ENCODE data around the gene CHML.

Gene CHML

GRCh38 chr1:241637604-241638003, 2.6 kb downstream of the CHML start:
- DNase-seq (ENCODE audit: low read depth, low spot score) = no peak
- no peak for TF ChIP-seq CTCF (IDR thresholded peaks at IDR 0.05; ENCODE audit: insufficient read depth, low read length, missing control alignments)
- ChIA-PET CTCF (interaction anchor here (0.8 to 1.0 kb wide), 3 partner anchors 10 to 16 kb away, joined by 3 to 4 read pairs (median 4); no protein-coding TSS in a partner anchor), POLR2A (no interaction called here)
- H3K4me3 ChIP-seq (ENCODE audit: low read depth, low read length) = no peak overlapping the region

GRCh38 chr1:241637046-241637590, 3.1 kb downstream of the CHML start:
- TF ChIP-seq CTCF (IDR thresholded peaks at IDR 0.05; ENCODE audit: insufficient read depth, low read length, missing control alignments) = no peak
- DNase-seq (ENCODE audit: low read depth, low spot score) = no peak
- ChIA-PET CTCF (interaction anchor here (0.8 to 1.4 kb wide), 5 partner anchors 9 to 26 kb away, joined by 3 to 8 read pairs (median 4); no protein-coding TSS in a partner anchor), POLR2A (no interaction called here)
- H3K4me3 ChIP-seq (ENCODE audit: low read depth, low read length) = no peak overlapping the region

GRCh38 chr1:241636291-241636690, 3.9 kb downstream of the CHML start:
- CTCF ChIA-PET = interaction anchor here (1.0 to 1.4 kb wide), 4 partner anchors 9 to 25 kb away, joined by 3 to 8 read pairs (median 5); no protein-coding TSS in a partner anchor
- no peak overlapping the region for H3K4me3 ChIP-seq (ENCODE audit: low read depth, low read length)
- POLR2A ChIA-PET = no interaction called here
- DNase-seq (ENCODE audit: low read depth, low spot score) = no peak
- TF ChIP-seq CTCF (IDR thresholded peaks at IDR 0.05; ENCODE audit: insufficient read depth, low read length, missing control alignments) = no peak

- TF ChIP-seq CTCF (IDR thresholded peaks at IDR 0.05; ENCODE audit: insufficient read depth, low read length, missing control alignments) = no peak
- DNase-seq (ENCODE audit: low read depth, low spot score) = no peak
- ChIA-PET POLR2A (no interaction called here), CTCF (interaction anchor here (1.2 to 1.4 kb wide), 2 partner anchors 8 to 23 kb away, joined by 5 to 8 read pairs; no protein-coding TSS in a partner anchor)
- H3K4me3 ChIP-seq (ENCODE audit: low read depth, low read length) = no peak overlapping the region
These were observed 4.5 kb downstream of the CHML start for GRCh38 chr1:241635556-241636152.

GRCh38 chr1:241632987-241633386, 7.2 kb downstream of the CHML start:
- no peak for DNase-seq (ENCODE audit: low read depth, low spot score)
- no peak overlapping the region for H3K4me3 ChIP-seq (ENCODE audit: low read depth, low read length)
- TF ChIP-seq CTCF (IDR thresholded peaks at IDR 0.05; ENCODE audit: insufficient read depth, low read length, missing control alignments) = no peak
- ChIA-PET CTCF (interaction anchor here (0.6 to 3.2 kb wide), 7 partner anchors 9 to 910 kb away, joined by 3 to 21 read pairs (median 4); no protein-coding TSS in a partner anchor), POLR2A (no interaction called here)

- H3K4me3 ChIP-seq (ENCODE audit: low read depth, low read length) = no peak overlapping the region
- TF ChIP-seq CTCF (IDR thresholded peaks at IDR 0.05; ENCODE audit: insufficient read depth, low read length, missing control alignments) = no peak
- POLR2A ChIA-PET = no interaction called here
- CTCF ChIA-PET = interaction anchor here (1.6 to 3.2 kb wide), 3 partner anchors 21 to 101 kb away, joined by 3 to 21 read pairs (median 5); no protein-coding TSS in a partner anchor
- DNase-seq (ENCODE audit: low read depth, low spot score) = no peak
These were observed 8.5 kb downstream of the CHML start for GRCh38 chr1:241631674-241632073.
